ENCODE data around the gene RNF151. TPM values are rescaled to one million over a fixed set of nuclear protein-coding genes. Genes with fewer than 3 reads are reported as not detected.

Gene RNF151
- total RNA-seq, 4 donors from 2014 or later = not detected

- no peak for TF ChIP-seq POLR2AphosphoS5 (IDR thresholded peaks at IDR 0.05)
- TF ChIP-seq CTCF (IDR thresholded peaks at IDR 0.05) = no peak
- no peak for TF ChIP-seq POLR2A (IDR thresholded peaks at IDR 0.05)
- TF ChIP-seq EP300 (IDR thresholded peaks at IDR 0.05) = no peak
- H3K9me3 ChIP-seq = no peaks in the 10 kb centered on the region
- H3K4me1 ChIP-seq = peaks cover 51% of the 10 kb centered on the region
- peaks cover 46% of the 10 kb centered on the region for H3K36me3 ChIP-seq
- no peak for DNase-seq (ENCODE audit: low spot score in 2 of 2)
- peaks cover 21% of the 10 kb centered on the region for H3K27me3 ChIP-seq
- no peak overlapping the region for H3K27ac ChIP-seq
- no peak overlapping the region for H3K4me3 ChIP-seq
- 95% methylated on average over 20 of the region's 33 CpGs for WGBS
These were observed 9.0 kb downstream of the RNF151 start for GRCh38 chr16:1975432-1976215.

- Histone ChIP-seq H3K4me1 (peaks cover 49% of the 10 kb centered on the region), H3K4me3 (no peak overlapping the region), H3K27ac (no peak overlapping the region), H3K9me3 (no peaks in the 10 kb centered on the region), H3K36me3 (peaks cover 46% of the 10 kb centered on the region), H3K27me3 (peaks cover 26% of the 10 kb centered on the region)
- WGBS = 84% methylated on average over 7 of the region's 8 CpGs
- no peak for DNase-seq (ENCODE audit: low spot score in 2 of 2)
- TF ChIP-seq POLR2A (IDR thresholded peaks at IDR 0.05) (no peak), CTCF (IDR thresholded peaks at IDR 0.05) (no peak), EP300 (IDR thresholded peaks at IDR 0.05) (no peak), POLR2AphosphoS5 (IDR thresholded peaks at IDR 0.05) (no peak)
These were observed 9.5 kb downstream of the RNF151 start for GRCh38 chr16:1976216-1976520.

GRCh38 chr16:1976951-1977874 lies 10.6 kb downstream of the RNF151 start:
- Histone ChIP-seq H3K4me3 (no peak overlapping the region), H3K27me3 (peaks cover 30% of the 10 kb centered on the region), H3K9me3 (no peaks in the 10 kb centered on the region), H3K36me3 (peaks cover 46% of the 10 kb centered on the region), H3K27ac (no peak overlapping the region), H3K4me1 (peaks cover 54% of the 10 kb centered on the region)
- TF ChIP-seq CTCF (IDR thresholded peaks at IDR 0.05) = no peak
- TF ChIP-seq EP300 (IDR thresholded peaks at IDR 0.05) = no peak
- TF ChIP-seq POLR2AphosphoS5 (IDR thresholded peaks at IDR 0.05) = no peak
- no peak for TF ChIP-seq POLR2A (IDR thresholded peaks at IDR 0.05)
- WGBS = 86% methylated on average over 7 of the region's 33 CpGs
- DNase-seq (ENCODE audit: low spot score in 2 of 2) = no peak

- TF ChIP-seq POLR2AphosphoS5 (IDR thresholded peaks at IDR 0.05) (no peak), CTCF (IDR thresholded peaks at IDR 0.05) (no peak), EP300 (IDR thresholded peaks at IDR 0.05) (no peak)
- Histone ChIP-seq H3K36me3 (peaks cover 46% of the 10 kb centered on the region), H3K4me1 (peaks cover 51% of the 10 kb centered on the region), H3K27me3 (peaks cover 30% of the 10 kb centered on the region), H3K27ac (no peak overlapping the region), H3K4me3 (no peak overlapping the region), H3K9me3 (no peaks in the 10 kb centered on the region)
- WGBS = 60% methylated on average over 2 of the region's 18 CpGs
- DNase-seq (ENCODE audit: low spot score in 2 of 2) = no peak
These were observed 11.2 kb downstream of the RNF151 start for GRCh38 chr16:1977875-1978268.

All from suprapubic skin (tissue), 4 donors.